ENCODE data around the gene GALR3.

The GALR3 gene

DNA sequence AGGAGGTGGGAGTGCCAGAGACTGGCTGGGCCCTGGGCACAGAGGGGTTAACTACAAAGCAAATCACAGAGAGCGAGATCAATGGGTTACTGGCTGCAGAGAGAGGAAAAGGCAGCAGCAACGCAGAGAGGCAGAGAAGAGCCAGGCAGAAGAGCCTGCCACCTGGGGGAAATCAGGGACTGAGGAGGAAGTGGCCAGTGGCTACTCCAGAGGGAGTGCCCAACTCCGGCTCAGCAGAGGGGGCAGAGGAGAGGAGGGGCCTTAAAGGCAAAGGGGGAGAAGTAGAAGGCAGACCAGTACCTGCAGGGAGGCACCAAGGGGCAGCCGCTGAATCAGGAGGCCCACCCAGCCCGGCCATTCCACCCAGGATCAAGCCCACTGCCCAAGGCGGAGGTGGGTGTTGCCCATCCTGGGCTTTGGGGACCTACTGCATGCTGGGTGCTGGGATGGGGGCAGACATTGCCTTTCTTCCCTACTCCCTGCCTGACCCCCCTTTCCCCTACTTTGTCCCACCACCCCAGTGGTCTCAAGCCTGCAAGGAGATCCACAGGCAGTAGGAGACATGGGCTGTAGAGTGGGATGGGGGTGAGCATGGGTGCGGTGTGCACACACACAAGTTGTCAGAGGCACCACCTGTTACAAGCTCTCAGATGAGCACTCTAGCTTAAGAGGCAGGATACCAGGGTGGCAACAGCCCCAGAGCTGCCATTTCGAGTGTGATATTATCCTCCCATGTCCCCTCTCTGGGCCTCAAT, 926 bp upstream of the GALR3 start:
- TF ChIP-seq EGR1 (IDR thresholded peaks at IDR 0.05) (no peak), RAD21 (IDR thresholded peaks at IDR 0.05; ENCODE audit: low read depth) (no peak), TEAD4 (IDR thresholded peaks at IDR 0.05) (no peak), CEBPB (IDR thresholded peaks at IDR 0.05) (no peak), FOXM1 (IDR thresholded peaks at IDR 0.05; ENCODE audit: borderline replicate concordance, low read depth) (no peak), TAF1 (IDR thresholded peaks at IDR 0.05; ENCODE audit: low read depth) (no peak), CREB1 (IDR thresholded peaks at IDR 0.05; ENCODE audit: low read depth) (no peak), EP300 (IDR thresholded peaks at IDR 0.05; ENCODE audit: borderline replicate concordance) (no peak), NFIC (IDR thresholded peaks at IDR 0.05) (no peak), YY1 (IDR thresholded peaks at IDR 0.05; ENCODE audit: low read depth) (no peak), TCF12 (IDR thresholded peaks at IDR 0.05; ENCODE audit: low read depth) (no peak), ZBTB7A (IDR thresholded peaks at IDR 0.05; ENCODE audit: low read depth) (no peak)
- TF ChIP-seq, protein P1, sequence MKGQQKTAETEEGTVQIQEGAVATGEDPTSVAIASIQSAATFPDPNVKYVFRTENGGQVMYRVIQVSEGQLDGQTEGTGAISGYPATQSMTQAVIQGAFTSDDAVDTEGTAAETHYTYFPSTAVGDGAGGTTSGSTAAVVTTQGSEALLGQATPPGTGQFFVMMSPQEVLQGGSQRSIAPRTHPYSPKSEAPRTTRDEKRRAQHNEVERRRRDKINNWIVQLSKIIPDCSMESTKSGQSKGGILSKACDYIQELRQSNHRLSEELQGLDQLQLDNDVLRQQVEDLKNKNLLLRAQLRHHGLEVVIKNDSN (IDR thresholded peaks at IDR 0.05): no peak
- TF ChIP-seq, protein P2, sequence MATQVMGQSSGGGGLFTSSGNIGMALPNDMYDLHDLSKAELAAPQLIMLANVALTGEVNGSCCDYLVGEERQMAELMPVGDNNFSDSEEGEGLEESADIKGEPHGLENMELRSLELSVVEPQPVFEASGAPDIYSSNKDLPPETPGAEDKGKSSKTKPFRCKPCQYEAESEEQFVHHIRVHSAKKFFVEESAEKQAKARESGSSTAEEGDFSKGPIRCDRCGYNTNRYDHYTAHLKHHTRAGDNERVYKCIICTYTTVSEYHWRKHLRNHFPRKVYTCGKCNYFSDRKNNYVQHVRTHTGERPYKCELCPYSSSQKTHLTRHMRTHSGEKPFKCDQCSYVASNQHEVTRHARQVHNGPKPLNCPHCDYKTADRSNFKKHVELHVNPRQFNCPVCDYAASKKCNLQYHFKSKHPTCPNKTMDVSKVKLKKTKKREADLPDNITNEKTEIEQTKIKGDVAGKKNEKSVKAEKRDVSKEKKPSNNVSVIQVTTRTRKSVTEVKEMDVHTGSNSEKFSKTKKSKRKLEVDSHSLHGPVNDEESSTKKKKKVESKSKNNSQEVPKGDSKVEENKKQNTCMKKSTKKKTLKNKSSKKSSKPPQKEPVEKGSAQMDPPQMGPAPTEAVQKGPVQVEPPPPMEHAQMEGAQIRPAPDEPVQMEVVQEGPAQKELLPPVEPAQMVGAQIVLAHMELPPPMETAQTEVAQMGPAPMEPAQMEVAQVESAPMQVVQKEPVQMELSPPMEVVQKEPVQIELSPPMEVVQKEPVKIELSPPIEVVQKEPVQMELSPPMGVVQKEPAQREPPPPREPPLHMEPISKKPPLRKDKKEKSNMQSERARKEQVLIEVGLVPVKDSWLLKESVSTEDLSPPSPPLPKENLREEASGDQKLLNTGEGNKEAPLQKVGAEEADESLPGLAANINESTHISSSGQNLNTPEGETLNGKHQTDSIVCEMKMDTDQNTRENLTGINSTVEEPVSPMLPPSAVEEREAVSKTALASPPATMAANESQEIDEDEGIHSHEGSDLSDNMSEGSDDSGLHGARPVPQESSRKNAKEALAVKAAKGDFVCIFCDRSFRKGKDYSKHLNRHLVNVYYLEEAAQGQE (IDR thresholded peaks at IDR 0.05; ENCODE audit: low read depth): no peak
- TF ChIP-seq, protein P3, sequence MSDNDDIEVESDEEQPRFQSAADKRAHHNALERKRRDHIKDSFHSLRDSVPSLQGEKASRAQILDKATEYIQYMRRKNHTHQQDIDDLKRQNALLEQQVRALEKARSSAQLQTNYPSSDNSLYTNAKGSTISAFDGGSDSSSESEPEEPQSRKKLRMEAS (IDR thresholded peaks at IDR 0.05): no peak

DNA sequence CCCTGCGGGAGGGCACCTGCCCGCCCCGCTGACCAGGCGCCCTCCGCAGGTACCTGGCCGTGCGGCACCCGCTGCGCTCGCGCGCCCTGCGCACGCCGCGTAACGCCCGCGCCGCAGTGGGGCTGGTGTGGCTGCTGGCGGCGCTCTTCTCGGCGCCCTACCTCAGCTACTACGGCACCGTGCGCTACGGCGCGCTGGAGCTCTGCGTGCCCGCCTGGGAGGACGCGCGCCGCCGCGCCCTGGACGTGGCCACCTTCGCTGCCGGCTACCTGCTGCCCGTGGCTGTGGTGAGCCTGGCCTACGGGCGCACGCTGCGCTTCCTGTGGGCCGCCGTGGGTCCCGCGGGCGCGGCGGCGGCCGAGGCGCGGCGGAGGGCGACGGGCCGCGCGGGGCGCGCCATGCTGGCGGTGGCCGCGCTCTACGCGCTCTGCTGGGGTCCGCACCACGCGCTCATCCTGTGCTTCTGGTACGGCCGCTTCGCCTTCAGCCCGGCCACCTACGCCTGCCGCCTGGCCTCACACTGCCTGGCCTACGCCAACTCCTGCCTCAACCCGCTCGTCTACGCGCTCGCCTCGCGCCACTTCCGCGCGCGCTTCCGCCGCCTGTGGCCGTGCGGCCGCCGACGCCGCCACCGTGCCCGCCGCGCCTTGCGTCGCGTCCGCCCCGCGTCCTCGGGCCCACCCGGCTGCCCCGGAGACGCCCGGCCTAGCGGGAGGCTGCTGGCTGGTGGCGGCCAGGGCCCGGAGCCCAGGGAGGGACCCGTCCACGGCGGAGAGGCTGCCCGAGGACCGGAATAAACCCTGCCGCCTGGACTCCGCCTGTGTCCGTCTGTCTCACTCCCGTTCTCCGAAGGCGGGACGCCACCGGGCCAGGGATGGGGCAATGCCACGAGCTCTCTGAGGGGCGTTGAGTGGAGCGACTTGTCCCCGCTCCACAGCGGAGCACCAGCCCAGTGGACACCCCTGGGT, 1.8 kb downstream of the GALR3 start:
- TF ChIP-seq ZBTB7A (IDR thresholded peaks at IDR 0.05; ENCODE audit: low read depth) (no peak), TAF1 (IDR thresholded peaks at IDR 0.05; ENCODE audit: low read depth) (no peak), EP300 (IDR thresholded peaks at IDR 0.05; ENCODE audit: borderline replicate concordance) (no peak), CEBPB (IDR thresholded peaks at IDR 0.05) (no peak), YY1 (IDR thresholded peaks at IDR 0.05; ENCODE audit: low read depth) (no peak), CREB1 (IDR thresholded peaks at IDR 0.05; ENCODE audit: low read depth) (no peak), EGR1 (IDR thresholded peaks at IDR 0.05) (no peak), TCF12 (IDR thresholded peaks at IDR 0.05; ENCODE audit: low read depth) (no peak), NFIC (IDR thresholded peaks at IDR 0.05) (no peak), TEAD4 (IDR thresholded peaks at IDR 0.05) (no peak), FOXM1 (IDR thresholded peaks at IDR 0.05; ENCODE audit: borderline replicate concordance, low read depth) (no peak), RAD21 (IDR thresholded peaks at IDR 0.05; ENCODE audit: low read depth) (no peak)
- TF ChIP-seq, protein P2 (IDR thresholded peaks at IDR 0.05; ENCODE audit: low read depth): no peak
- TF ChIP-seq, protein P1 (IDR thresholded peaks at IDR 0.05): no peak
- TF ChIP-seq, protein P3 (IDR thresholded peaks at IDR 0.05): no peak

DNA sequence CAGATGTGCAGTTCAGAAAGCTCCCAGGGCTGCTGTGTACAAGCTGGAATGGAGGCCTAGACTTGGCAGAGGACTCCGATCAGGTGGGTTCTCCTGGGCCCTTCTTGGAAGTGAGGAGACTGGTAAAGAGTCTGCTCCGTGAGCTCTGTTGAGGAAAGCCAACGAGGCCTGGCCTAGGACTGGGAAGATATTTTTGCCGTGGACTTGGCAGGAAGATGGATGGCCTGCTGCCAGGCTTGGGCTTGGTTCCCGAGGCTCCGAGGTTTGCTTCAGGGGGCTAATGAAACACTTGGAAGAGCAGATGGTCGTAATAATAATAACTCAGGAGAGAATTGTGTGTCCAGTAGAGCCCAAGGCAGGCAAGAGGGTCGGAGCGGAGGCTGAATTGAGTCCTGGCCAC, 3.9 kb downstream of the GALR3 start:
- TF ChIP-seq TEAD4 (IDR thresholded peaks at IDR 0.05) (no peak), CEBPB (IDR thresholded peaks at IDR 0.05) (no peak), YY1 (IDR thresholded peaks at IDR 0.05; ENCODE audit: low read depth) (no peak), EGR1 (IDR thresholded peaks at IDR 0.05) (no peak), RAD21 (IDR thresholded peaks at IDR 0.05; ENCODE audit: low read depth) (no peak), EP300 (IDR thresholded peaks at IDR 0.05; ENCODE audit: borderline replicate concordance) (no peak)
- TF ChIP-seq, protein P2 (IDR thresholded peaks at IDR 0.05; ENCODE audit: low read depth): no peak
